PFSK-1 (cell line): Measurements from ENCODE around the gene LHPP.

Source experiments
- FOXP2 ChIP-seq: optimal IDR thresholded peaks from 2 replicates; pipeline ENCODE3; 2011; ENCODE audit warnings: borderline replicate concordance, control low read depth, inconsistent platforms; ENCODE audit not compliant: insufficient read depth; ENCODE audit errors: extremely low read length, extremely low read depth
- POLR2AphosphoS5 ChIP-seq: IDR thresholded peaks from 2 replicates; pipeline ENCODE4 v1.6.1; 2012; ENCODE audit warnings: low read depth, mild to moderate bottlenecking, control low read depth, low read length, moderate library complexity
- TAF1 ChIP-seq: IDR thresholded peaks from 2 replicates; pipeline ENCODE4 v1.6.1; 2012; ENCODE audit warnings: low read length, control low read depth, borderline replicate concordance; ENCODE audit not compliant: insufficient read depth
- TF ChIP-seq, protein P1 (sequence below), 2 experiments: IDR thresholded peaks; 2 replicates each; pipeline versions ENCODE4 v1.6.1 to v1.8.0; 2011 to 2012; ENCODE audit warnings: low read depth in 2 of 2, low read length in 2 of 2, control low read depth in 1 of 2, inconsistent platforms in 1 of 2, mild to moderate bottlenecking in 1 of 2, moderate library complexity in 1 of 2; ENCODE audit not compliant: insufficient read depth in 1 of 2

DNA sequence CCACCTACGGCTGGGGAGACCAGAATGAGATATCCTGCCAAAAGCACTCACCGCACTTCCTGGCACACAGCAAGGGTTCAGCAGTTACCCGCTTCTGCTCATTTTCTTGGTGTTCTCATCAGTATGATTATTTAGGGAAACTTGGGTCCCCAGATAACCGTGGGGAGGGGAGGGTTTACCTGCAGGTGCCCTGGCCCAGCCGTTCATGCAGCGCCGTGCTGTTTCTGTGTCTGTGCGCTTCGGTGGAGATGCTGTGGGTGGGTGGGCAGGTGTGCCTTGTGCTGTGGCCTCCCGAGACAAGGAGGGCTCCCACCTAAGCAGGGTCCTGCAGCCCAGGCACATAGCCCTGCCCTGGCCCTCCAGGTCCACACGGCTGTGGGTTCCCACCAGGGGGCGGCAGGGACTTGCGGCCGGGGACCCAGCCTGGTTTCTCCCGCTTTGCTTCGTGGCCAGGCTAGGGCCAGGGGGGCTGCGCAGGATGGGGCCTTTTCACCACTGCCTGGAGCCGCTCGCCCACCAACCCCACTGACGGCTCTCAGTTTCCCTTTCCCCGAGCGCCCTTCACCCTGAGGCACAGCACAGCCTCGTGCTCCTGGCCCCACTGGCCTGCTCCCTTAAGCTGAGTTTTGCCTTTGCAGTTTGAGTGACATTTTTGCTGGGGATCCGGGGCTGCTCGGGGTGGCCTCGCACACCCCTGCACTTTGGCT is 78.5 kb downstream of the LHPP start:
- peak; percentile 71 for TF ChIP-seq FOXP2
- TF ChIP-seq POLR2AphosphoS5: no peak
- TF ChIP-seq, protein P1, sequence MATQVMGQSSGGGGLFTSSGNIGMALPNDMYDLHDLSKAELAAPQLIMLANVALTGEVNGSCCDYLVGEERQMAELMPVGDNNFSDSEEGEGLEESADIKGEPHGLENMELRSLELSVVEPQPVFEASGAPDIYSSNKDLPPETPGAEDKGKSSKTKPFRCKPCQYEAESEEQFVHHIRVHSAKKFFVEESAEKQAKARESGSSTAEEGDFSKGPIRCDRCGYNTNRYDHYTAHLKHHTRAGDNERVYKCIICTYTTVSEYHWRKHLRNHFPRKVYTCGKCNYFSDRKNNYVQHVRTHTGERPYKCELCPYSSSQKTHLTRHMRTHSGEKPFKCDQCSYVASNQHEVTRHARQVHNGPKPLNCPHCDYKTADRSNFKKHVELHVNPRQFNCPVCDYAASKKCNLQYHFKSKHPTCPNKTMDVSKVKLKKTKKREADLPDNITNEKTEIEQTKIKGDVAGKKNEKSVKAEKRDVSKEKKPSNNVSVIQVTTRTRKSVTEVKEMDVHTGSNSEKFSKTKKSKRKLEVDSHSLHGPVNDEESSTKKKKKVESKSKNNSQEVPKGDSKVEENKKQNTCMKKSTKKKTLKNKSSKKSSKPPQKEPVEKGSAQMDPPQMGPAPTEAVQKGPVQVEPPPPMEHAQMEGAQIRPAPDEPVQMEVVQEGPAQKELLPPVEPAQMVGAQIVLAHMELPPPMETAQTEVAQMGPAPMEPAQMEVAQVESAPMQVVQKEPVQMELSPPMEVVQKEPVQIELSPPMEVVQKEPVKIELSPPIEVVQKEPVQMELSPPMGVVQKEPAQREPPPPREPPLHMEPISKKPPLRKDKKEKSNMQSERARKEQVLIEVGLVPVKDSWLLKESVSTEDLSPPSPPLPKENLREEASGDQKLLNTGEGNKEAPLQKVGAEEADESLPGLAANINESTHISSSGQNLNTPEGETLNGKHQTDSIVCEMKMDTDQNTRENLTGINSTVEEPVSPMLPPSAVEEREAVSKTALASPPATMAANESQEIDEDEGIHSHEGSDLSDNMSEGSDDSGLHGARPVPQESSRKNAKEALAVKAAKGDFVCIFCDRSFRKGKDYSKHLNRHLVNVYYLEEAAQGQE (IDR thresholded peaks at IDR 0.05; ENCODE audit: insufficient read depth in 1 of 2, low read depth in 2 of 2, low read length in 2 of 2): no peak
- TF ChIP-seq TAF1: no peak
